ENCODE measurements around the gene CEP83.
"Not testable (repeated sequence)": the region's sequence is repeated elsewhere in the genome, so short reads cannot be mapped to it uniquely, and the experiment has no call there.

CEP83 gene

GRCh38 chr12:94390130-94390485 is 69.6 kb downstream of the CEP83 start:
- in situ Hi-C loops (cut with HindIII; ENCODE audit: low pct_unique_long_range_greater_than_20kb, low sequenced_read_pairs) = no loop called here
- DNase-seq (ENCODE audit: low read depth in 1 of 2, low spot score in 1 of 2) = no peak

DNA sequence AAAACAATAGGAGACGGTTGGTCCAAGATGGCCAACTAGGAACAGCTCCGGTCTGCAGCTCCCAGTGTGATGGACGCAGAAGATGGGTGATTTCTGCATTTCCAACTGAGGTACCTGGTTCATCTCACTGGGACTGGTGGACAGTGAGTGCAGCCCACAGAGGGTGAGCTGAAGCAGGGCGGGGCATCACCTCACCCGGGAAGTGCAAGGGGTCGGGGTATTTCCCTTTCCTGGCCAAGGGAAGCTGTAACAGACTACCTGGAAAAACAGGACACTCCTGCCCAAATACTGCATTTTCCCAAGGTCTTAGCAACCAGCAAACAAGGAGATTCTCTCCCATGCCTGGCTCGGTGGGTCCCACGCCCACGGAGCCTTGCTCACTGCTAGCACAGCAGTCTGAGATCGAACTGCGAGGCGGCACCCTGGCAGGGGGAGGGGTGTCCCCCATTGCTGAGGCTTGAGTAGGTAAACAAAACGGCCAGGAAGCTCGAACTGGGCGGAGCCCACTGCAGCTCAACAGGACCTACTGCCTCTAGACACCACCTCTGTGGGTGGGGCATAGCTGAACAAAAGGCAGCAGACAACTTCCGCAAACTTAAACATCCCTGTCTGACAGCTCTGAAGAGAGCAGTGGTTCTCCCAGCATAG is 70.1 kb downstream of the CEP83 start:
- in situ Hi-C loops (cut with HindIII; ENCODE audit: low pct_unique_long_range_greater_than_20kb, low sequenced_read_pairs) = not testable (repeated sequence)
- DNase-seq (ENCODE audit: low read depth in 1 of 2, low spot score in 1 of 2) = peak in 1 of 2 experiments; percentile 89

More at GRCh38 chr12:94390130-94390485, 69.6 kb downstream of the CEP83 start:
- no peak for TF ChIP-seq JUND (IDR thresholded peaks at IDR 0.05; ENCODE audit: low read depth)

DNA sequence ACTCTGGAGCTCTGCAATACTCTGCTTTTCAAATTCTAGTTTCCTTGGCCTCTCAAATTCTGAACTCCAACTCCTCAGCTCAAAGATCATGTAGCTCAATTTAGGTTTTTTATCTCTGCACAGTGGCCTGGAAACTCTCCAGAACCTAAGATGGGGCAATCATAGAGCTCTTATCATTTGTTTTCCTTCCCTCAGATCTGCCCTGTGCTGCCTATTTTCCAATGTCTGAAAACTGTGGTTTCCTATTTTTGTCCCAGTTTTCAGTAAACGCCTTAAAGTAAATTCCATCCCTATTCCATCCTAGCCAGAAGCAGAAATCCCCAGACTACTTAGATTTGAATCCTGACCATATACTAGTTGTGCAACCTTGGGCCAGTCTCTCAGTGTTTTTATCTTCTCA is 73.2 kb downstream of the CEP83 start:
- DNase-seq (ENCODE audit: low read depth in 1 of 2, low spot score in 1 of 2) = no peak
- no peak for TF ChIP-seq JUND (IDR thresholded peaks at IDR 0.05; ENCODE audit: low read depth)
- in situ Hi-C loops (cut with HindIII; ENCODE audit: low pct_unique_long_range_greater_than_20kb, low sequenced_read_pairs) = no loop called here

DNA sequence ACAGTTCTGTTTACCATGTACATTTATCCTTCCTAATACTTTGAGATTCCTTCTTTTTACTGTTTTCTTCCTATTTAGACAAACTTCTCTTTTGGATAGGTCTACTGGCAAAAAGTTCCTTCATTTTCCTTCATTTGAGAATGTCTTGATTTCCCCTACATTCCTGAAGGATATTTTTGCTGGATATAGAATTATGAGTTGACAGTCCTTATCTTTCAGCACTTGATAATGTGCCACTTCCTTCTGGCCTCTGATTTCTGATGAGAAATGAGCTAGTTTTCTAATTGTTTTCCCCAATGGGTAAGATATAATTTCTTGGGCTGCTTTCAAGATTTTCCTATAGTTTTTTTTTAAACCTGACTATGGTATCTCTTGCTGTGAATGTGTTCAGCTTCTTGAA is 75.6 kb downstream of the CEP83 start:
- in situ Hi-C loops (cut with HindIII; ENCODE audit: low pct_unique_long_range_greater_than_20kb, low sequenced_read_pairs) = no loop called here
- no peak for TF ChIP-seq JUND (IDR thresholded peaks at IDR 0.05; ENCODE audit: low read depth)
- DNase-seq (ENCODE audit: low read depth in 1 of 2, low spot score in 1 of 2) = no peak

- no peak for TF ChIP-seq JUND (IDR thresholded peaks at IDR 0.05; ENCODE audit: low read depth)
- in situ Hi-C loops (cut with HindIII; ENCODE audit: low pct_unique_long_range_greater_than_20kb, low sequenced_read_pairs) = no loop called here
- DNase-seq (ENCODE audit: low read depth in 1 of 2, low spot score in 1 of 2) = no peak
Measured at GRCh38 chr12:94380507-94380906, 79.2 kb downstream of the CEP83 start.

DNA sequence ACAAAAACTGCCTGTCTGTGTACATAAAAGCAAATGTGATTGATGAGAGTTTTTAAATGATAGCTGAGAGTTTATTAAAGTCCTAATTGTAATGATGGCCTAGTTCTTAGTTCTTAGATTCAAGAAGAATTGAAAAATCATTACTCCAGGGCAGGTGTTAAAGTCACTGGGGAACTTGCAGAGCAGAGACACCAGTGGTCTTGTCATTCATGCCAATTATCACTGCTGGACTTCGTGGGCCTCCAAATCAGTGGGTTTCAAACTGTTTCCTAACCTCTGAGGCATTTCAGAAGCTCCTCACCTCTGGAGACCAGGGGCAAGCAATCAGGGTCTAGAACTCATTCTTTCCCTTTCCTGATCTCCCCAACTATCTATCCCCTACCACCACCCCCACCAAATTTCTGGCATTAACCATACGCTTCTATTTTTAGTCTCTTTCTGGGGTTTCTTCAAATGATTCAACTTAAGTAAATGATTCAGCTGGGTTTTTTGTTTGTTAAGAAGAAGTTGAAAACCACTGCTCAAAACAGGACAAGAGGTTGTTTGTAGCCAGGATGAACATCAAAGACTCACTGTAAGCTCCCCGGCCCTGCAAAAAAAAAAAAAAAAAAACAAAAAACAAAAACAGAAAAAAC is 80.1 kb downstream of the CEP83 start:
- in situ Hi-C loops (cut with HindIII; ENCODE audit: low pct_unique_long_range_greater_than_20kb, low sequenced_read_pairs) = no loop called here
- TF ChIP-seq JUND (IDR thresholded peaks at IDR 0.05; ENCODE audit: low read depth) = no peak
- no peak for DNase-seq (ENCODE audit: low read depth in 1 of 2, low spot score in 1 of 2)

DNA sequence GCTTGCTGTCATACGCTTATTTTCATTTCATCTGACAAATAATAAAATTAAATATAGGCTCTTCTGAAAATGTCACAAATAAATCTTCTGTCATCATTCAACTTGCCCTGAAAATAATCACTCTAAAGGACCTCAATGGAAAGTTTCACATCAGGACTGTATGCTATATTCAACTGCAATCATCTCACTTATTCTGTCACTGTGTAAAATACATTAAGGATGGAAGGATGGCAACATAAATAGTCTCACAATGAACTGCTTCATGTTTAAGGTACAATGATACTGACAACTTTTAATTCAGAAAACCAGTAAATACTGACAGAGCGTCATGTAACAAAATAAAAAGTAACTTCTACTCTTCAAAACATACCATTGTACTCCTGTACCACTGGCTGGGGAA is 82.1 kb downstream of the CEP83 start:
- no peak for TF ChIP-seq JUND (IDR thresholded peaks at IDR 0.05; ENCODE audit: low read depth)
- DNase-seq (ENCODE audit: low read depth in 1 of 2, low spot score in 1 of 2) = no peak
- in situ Hi-C loops (cut with HindIII; ENCODE audit: low pct_unique_long_range_greater_than_20kb, low sequenced_read_pairs) = no loop called here

GRCh38 chr12:94374124-94374523 is 85.5 kb downstream of the CEP83 start:
- DNase-seq (ENCODE audit: low read depth in 1 of 2, low spot score in 1 of 2) = no peak
- TF ChIP-seq JUND (IDR thresholded peaks at IDR 0.05; ENCODE audit: low read depth) = no peak
- in situ Hi-C loops (cut with HindIII; ENCODE audit: low pct_unique_long_range_greater_than_20kb, low sequenced_read_pairs) = no loop called here

GRCh38 chr12:94372461-94372860 is 87.2 kb downstream of the CEP83 start:
- in situ Hi-C loops (cut with HindIII; ENCODE audit: low pct_unique_long_range_greater_than_20kb, low sequenced_read_pairs) = no loop called here
- no peak for DNase-seq (ENCODE audit: low read depth in 1 of 2, low spot score in 1 of 2)
- no peak for TF ChIP-seq JUND (IDR thresholded peaks at IDR 0.05; ENCODE audit: low read depth)

DNA sequence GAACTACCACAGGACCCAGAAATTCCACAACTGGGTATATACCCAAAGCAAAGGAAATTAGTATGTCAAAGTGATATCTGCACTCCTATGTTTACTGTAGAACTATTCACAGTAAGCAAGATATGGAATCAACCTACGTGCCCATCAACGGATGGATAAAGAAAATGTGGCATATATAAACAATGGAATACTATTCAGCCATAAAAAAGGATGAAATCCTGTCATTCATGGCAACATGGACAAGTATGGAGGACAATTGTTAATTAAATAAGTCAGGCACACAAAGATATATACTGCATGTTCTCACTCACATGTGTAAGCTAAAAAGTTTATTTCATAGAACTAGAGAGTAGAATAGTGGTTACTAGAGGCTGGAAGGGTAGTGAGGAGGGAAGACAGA is 97.0 kb downstream of the CEP83 start:
- in situ Hi-C loops (cut with HindIII; ENCODE audit: low pct_unique_long_range_greater_than_20kb, low sequenced_read_pairs) = no loop called here
- no peak for TF ChIP-seq JUND (IDR thresholded peaks at IDR 0.05; ENCODE audit: low read depth)
- no peak for DNase-seq (ENCODE audit: low read depth in 1 of 2, low spot score in 1 of 2)

GRCh38 chr12:94359761-94360160 is 99.9 kb downstream of the CEP83 start:
- no peak for DNase-seq (ENCODE audit: low read depth in 1 of 2, low spot score in 1 of 2)
- no peak for TF ChIP-seq JUND (IDR thresholded peaks at IDR 0.05; ENCODE audit: low read depth)
- in situ Hi-C loops (cut with HindIII; ENCODE audit: low pct_unique_long_range_greater_than_20kb, low sequenced_read_pairs) = no loop called here

DNA sequence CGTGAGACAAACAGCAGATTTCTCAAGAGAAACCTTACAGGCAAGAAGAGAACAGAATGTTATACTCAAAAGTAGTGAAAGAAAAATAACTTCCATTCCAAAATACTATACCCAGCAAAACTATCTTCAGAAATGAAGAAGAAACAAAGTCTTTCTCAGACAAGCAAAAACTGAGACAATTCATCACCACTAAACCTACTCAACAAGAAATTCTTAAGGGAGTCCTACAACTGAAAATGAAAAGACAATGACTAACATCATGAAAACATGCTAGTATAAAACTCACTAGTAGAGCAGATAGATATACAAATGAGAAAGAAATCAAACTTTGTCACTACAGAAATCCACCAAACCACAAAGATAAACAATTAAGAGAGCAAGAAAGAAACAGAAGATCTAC is 106.5 kb downstream of the CEP83 start:
- in situ Hi-C loops (cut with HindIII; ENCODE audit: low pct_unique_long_range_greater_than_20kb, low sequenced_read_pairs) = no loop called here
- TF ChIP-seq JUND (IDR thresholded peaks at IDR 0.05; ENCODE audit: low read depth) = no peak
- DNase-seq (ENCODE audit: low read depth in 1 of 2, low spot score in 1 of 2) = no peak

GRCh38 chr12:94340573-94340972 is 119.1 kb downstream of the CEP83 start:
- in situ Hi-C loops (cut with HindIII; ENCODE audit: low pct_unique_long_range_greater_than_20kb, low sequenced_read_pairs) = no loop called here
- no peak for TF ChIP-seq JUND (IDR thresholded peaks at IDR 0.05; ENCODE audit: low read depth)

More at GRCh38 chr12:94340573-94340972, 119.1 kb downstream of the CEP83 start:
- DNase-seq (ENCODE audit: low read depth in 1 of 2, low spot score in 1 of 2) = no peak

Data from T47D (cell line).